Hepatocyte (in vitro differentiated cells): ENCODE measurements around the gene RNF222. TPM values are rescaled to one million over a fixed set of nuclear protein-coding genes. Genes with fewer than 3 reads are reported as not detected.

Experiments
- DNase-seq: peaks from one replicate; pipeline ENCODE4 v3.0.0-alpha.2; 2016; ENCODE audit warnings: low spot score
- H2AFZ ChIP-seq: fragments of 200-600 bp; sonication (generic); 2 replicates; pipeline ENCODE4 v1.6.0; 2016; ENCODE audit warnings: antibody characterized with exemption, mild to moderate bottlenecking
- H3K27ac ChIP-seq: fragments of 200-600 bp; sonication (generic); 2 replicates; pipeline ENCODE4 v1.5.1; 2016; ENCODE audit warnings: mild to moderate bottlenecking
- H3K27me3 ChIP-seq: fragments of 200-600 bp; sonication (generic); 2 replicates; pipeline ENCODE4 v1.6.1; 2016
- H3K36me3 ChIP-seq: fragments of 200-600 bp; sonication (generic); replicated peaks from 2 replicates; pipeline ENCODE4 v1.5.1; 2016; ENCODE audit warnings: low read depth; ENCODE audit not compliant: insufficient read depth
- H3K4me1 ChIP-seq: fragments of 200-600 bp; sonication (generic); 2 replicates; pipeline ENCODE4 v1.5.1; 2016; ENCODE audit warnings: mild to moderate bottlenecking, moderate library complexity; ENCODE audit not compliant: insufficient read depth
- H3K4me2 ChIP-seq: fragments of 200-600 bp; sonication (generic); 2 replicates; pipeline ENCODE4 v1.6.0; 2016
- H3K4me3 ChIP-seq: fragments of 200-600 bp; sonication (generic); 2 replicates; pipeline ENCODE4 v1.5.1; 2016; ENCODE audit warnings: mild to moderate bottlenecking
- H3K79me2 ChIP-seq: fragments of 200-600 bp; sonication (generic); 2 replicates; pipeline ENCODE4 v1.6.0; 2017; ENCODE audit warnings: mild to moderate bottlenecking
- H3K9me2 ChIP-seq: fragments of 200-600 bp; sonication (generic); replicated peaks from 2 replicates; pipeline ENCODE4 v1.6.0; 2017; ENCODE audit warnings: mild to moderate bottlenecking; ENCODE audit not compliant: insufficient read depth
- H3K9me3 ChIP-seq: fragments of 200-600 bp; sonication (generic); 2 replicates; pipeline ENCODE4 v1.5.1; 2016; ENCODE audit warnings: low read depth, mild to moderate bottlenecking
- H4K20me1 ChIP-seq: fragments of 200-600 bp; sonication (generic); 2 replicates; pipeline ENCODE4 v1.6.0; 2016; ENCODE audit warnings: mild to moderate bottlenecking; ENCODE audit not compliant: insufficient read depth, poor library complexity, severe bottlenecking
- EZH2 ChIP-seq: fragments of 200-600 bp; sonication (generic); IDR thresholded peaks from 2 replicates; pipeline ENCODE4 v1.6.1; 2016; ENCODE audit warnings: antibody characterized with exemption, mild to moderate bottlenecking, borderline replicate concordance
- EZH2phosphoT487 ChIP-seq: fragments of 200-600 bp; sonication (generic); IDR thresholded peaks from one replicate; pipeline ENCODE4 v1.6.1; 2018; ENCODE audit warnings: antibody characterized with exemption, mild to moderate bottlenecking, low read depth, moderate library complexity; ENCODE audit not compliant: unreplicated experiment, severe bottlenecking
- WGBS: methylation state at CpG from one replicate; pipeline ENCODE4 v1.1.6; 2016; ENCODE audit warnings: low lambda C conversion rate; ENCODE audit errors: missing lambda C conversion rate; 5-methylcytosine and 5-hydroxymethylcytosine counted together
- polyA plus RNA-seq: library from polyadenylated mRNA; unstranded; fragments of >200 nt; fragmentation: Nextera tagmentation; extraction: Ambion mirVana; gene quantifications from 2 replicates; pipeline ENCODE4 v1.2.1, GENCODE V29; 2016
- total RNA-seq: library from RNA; depleted of rRNA; stranded (reverse); fragments of >200 nt; gene quantifications from 2 replicates; pipeline ENCODE4 v1.2.3, GENCODE V29; 2014
- TF ChIP-seq, protein P1 (sequence below): fragments of 200-600 bp; sonication (generic); IDR thresholded peaks from 2 replicates; pipeline ENCODE4 v1.5.1; 2016; ENCODE audit warnings: antibody characterized with exemption, mild to moderate bottlenecking; ENCODE audit not compliant: poor library complexity

Gene RNF222, protein sequence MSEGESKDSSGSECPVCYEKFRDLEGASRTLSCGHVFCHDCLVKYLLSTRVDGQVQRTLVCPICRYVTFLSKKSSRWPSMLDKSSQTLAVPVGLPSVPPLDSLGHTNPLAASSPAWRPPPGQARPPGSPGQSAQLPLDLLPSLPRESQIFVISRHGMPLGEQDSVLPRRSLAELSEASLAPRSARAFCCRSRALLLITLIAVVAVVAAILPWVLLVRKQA
- not detected in 2 replicates for total RNA-seq
- polyA plus RNA-seq: not detected in 2 replicates

DNA sequence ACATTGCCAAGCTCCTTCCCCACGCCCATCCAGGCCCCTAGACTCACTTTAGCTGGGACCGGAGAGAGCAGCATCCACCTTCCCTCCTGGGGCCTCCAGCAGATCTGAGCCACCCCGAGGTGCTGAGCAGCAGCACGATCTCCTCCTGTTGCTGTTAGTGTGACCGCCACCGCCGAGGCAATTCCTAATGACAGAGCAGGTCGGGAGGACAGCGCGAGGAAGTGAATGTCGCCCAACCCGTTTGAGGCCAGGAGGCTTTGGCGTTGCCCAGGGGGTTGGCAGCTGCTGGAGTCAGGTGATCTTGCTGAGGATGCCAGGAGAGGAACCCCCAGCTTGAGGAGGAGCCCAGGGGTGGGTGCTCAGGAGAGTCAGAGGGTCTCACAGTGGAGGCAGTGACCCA, at the start of gene RNF222:
Gene RNF222 (minus strand): TSS at position 192 of the 400 bp plus-strand sequence. CDS start 4,366 bp downstream, outside the sequence.
- no peaks in the 10 kb centered on the region for H3K9me3 ChIP-seq
- 77% methylated on average over 13 of the region's 13 CpGs for WGBS
- no peak within 1 kb of the TSS for H2AFZ ChIP-seq
- no peaks in the 10 kb centered on the region for H3K4me1 ChIP-seq
- H3K4me2 ChIP-seq: no peak within 1 kb of the TSS
- no peaks in the 10 kb centered on the region for H3K9me2 ChIP-seq
- no peak for TF ChIP-seq EZH2
- TF ChIP-seq, protein P1, sequence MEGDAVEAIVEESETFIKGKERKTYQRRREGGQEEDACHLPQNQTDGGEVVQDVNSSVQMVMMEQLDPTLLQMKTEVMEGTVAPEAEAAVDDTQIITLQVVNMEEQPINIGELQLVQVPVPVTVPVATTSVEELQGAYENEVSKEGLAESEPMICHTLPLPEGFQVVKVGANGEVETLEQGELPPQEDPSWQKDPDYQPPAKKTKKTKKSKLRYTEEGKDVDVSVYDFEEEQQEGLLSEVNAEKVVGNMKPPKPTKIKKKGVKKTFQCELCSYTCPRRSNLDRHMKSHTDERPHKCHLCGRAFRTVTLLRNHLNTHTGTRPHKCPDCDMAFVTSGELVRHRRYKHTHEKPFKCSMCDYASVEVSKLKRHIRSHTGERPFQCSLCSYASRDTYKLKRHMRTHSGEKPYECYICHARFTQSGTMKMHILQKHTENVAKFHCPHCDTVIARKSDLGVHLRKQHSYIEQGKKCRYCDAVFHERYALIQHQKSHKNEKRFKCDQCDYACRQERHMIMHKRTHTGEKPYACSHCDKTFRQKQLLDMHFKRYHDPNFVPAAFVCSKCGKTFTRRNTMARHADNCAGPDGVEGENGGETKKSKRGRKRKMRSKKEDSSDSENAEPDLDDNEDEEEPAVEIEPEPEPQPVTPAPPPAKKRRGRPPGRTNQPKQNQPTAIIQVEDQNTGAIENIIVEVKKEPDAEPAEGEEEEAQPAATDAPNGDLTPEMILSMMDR: no peak
- no peak for TF ChIP-seq EZH2phosphoT487
- H3K27ac ChIP-seq: no peak within 1 kb of the TSS
- no peak within 1 kb of the TSS for H3K4me3 ChIP-seq
- peaks cover 38% of the 10 kb centered on the region for H3K27me3 ChIP-seq
- DNase-seq: no peak
- no peaks in the 10 kb centered on the region for H3K79me2 ChIP-seq
- H4K20me1 ChIP-seq: no peaks in the 10 kb centered on the region
- no peaks in the 10 kb centered on the region for H3K36me3 ChIP-seq

DNA sequence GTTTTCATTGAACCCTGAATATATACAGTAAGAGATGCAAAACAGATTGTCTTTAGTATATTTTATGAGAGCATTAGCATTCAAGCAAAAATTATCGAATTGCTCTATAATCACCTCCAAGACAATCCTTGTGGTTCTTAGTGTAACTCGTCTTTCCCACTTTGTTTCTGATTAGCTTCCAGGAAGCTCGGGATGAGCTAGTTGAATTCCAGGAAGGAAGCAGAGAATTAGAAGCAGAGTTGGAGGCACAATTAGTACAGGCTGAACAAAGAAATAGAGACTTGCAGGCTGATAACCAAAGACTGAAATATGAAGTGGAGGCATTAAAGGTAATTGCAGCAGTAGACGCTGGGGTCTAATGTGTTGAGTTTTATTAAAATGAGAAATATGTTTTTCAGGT, 47.9 kb upstream of the RNF222 start:
- Histone ChIP-seq H4K20me1 (peaks cover 49% of the 10 kb centered on the region), H3K27ac (no peak overlapping the region), H3K27me3 (no peaks in the 10 kb centered on the region), H3K4me1 (no peaks in the 10 kb centered on the region), H3K36me3 (no peaks in the 10 kb centered on the region), H3K79me2 (peaks cover 52% of the 10 kb centered on the region), H3K9me3 (no peaks in the 10 kb centered on the region), H2AFZ (no peak overlapping the region), H3K4me3 (no peak overlapping the region), H3K9me2 (no peaks in the 10 kb centered on the region), H3K4me2 (no peak overlapping the region)
- no peak for DNase-seq
- TF ChIP-seq, protein P1: no peak
- no peak for TF ChIP-seq EZH2
- no peak for TF ChIP-seq EZH2phosphoT487
- WGBS: 79% methylated on average over 4 of the region's 4 CpGs

DNA sequence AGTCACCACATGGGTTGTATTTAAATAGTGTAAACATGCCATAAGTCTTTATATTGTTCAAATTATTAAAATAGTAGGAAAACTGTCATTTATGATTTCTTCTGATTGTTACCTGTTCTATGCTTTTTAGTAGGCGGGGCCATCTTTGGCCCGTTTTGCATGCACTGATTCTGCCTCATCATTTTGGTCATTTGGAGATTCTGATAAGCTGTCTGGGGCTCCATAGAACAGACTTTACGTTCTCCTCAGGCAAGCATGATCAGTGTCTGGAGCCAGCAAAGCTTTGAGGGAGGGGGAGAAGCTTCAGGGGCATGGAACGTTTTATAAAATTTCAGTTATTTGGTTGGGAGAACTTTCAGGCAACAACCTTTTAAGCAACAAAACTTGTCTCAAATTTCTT, 46.9 kb upstream of the RNF222 start:
- Histone ChIP-seq H3K4me3 (no peak overlapping the region), H3K27me3 (no peaks in the 10 kb centered on the region), H3K4me1 (no peaks in the 10 kb centered on the region), H3K79me2 (peaks cover 62% of the 10 kb centered on the region), H3K9me2 (no peaks in the 10 kb centered on the region), H2AFZ (no peak overlapping the region), H3K4me2 (no peak overlapping the region), H3K9me3 (no peaks in the 10 kb centered on the region), H3K27ac (no peak overlapping the region), H4K20me1 (peaks cover 60% of the 10 kb centered on the region), H3K36me3 (no peaks in the 10 kb centered on the region)
- WGBS: 86% methylated on average over 4 of the region's 4 CpGs
- no peak for DNase-seq
- TF ChIP-seq EZH2phosphoT487: no peak
- TF ChIP-seq, protein P1: no peak
- TF ChIP-seq EZH2: no peak

DNA sequence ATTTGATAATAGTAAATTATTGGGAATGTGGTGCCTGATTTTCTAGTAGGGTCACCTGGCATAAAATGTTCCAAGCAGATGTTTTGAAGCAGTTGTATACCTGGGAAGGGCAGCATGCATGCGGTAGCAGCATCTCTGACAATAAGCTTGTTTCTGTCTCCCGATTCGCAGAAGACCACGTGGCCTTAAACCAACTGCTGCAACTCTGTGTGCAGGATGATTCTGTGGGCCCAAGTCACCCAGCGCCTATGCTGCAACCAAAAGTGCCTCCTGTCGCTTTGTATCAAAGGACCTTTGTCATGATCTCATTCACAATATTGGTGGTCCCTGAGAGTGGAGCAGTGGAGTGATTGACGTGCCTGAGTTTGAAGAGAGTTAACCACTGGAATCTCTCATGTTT, 46.1 kb upstream of the RNF222 start:
- H3K4me3 ChIP-seq: no peak overlapping the region
- no peak for DNase-seq
- no peak overlapping the region for H3K27ac ChIP-seq
- 92% methylated on average over 7 of the region's 7 CpGs for WGBS
- H3K79me2 ChIP-seq: peaks cover 70% of the 10 kb centered on the region
- H3K27me3 ChIP-seq: no peaks in the 10 kb centered on the region
- H3K9me3 ChIP-seq: no peaks in the 10 kb centered on the region
- no peaks in the 10 kb centered on the region for H3K4me1 ChIP-seq
- TF ChIP-seq EZH2phosphoT487: no peak
- TF ChIP-seq, protein P1: no peak
- TF ChIP-seq EZH2: no peak
- no peaks in the 10 kb centered on the region for H3K36me3 ChIP-seq
- H2AFZ ChIP-seq: no peak overlapping the region
- no peaks in the 10 kb centered on the region for H3K9me2 ChIP-seq
- H3K4me2 ChIP-seq: no peak overlapping the region
- peaks cover 65% of the 10 kb centered on the region for H4K20me1 ChIP-seq
